HCT116 (cell line): ENCODE results near the gene VGLL2. TPM values are rescaled to one million over a fixed set of nuclear protein-coding genes. Genes with fewer than 3 reads are reported as not detected.

Experiments used
- ATAC-seq: fragments of 200-7000 bp; cut with Tn5 transposase; 2 replicates; pipeline ENCODE4 v1.9.1; 2020; ENCODE audit warnings: mild to moderate bottlenecking, moderate library complexity
- BruUV-seq: library from RNA; stranded (reverse); fragments of 400-500 nt; replicated peaks from 2 replicates; lab custom pipeline; 2021; lab: Mats Ljungman, UMichigan
- CTCF ChIA-PET: fragments of 300-600 bp; sonication (Branson Sonifier 250); formaldehyde crosslinking; loops from one replicate; lab custom pipeline; 2021; ENCODE audit warnings: antibody characterized with exemption; lab: Charles Lee
- POLR2A ChIA-PET: fragments of 300-600, 350-600 bp; sonication (Branson Sonifier 250); formaldehyde crosslinking; loops from one replicate; lab custom pipeline; 2021; ENCODE audit warnings: antibody characterized with exemption; lab: Charles Lee
- RAD21 ChIA-PET, 2 experiments: fragments of 300-600 bp; sonication (Branson Sonifier 250); formaldehyde crosslinking; loops; one replicate each; lab custom pipeline; 2023; ENCODE audit warnings: low total read pairs in 2 of 2; ENCODE audit not compliant: uncharacterized antibody in 2 of 2, unreplicated experiment in 2 of 2, low non-redundant PET in 1 of 2; lab: Charles Lee
- DNase-seq: peaks from one replicate; pipeline ENCODE4 v3.0.0-alpha.2; 2010; ENCODE audit warnings: low read depth, low spot score
- H2AFZ ChIP-seq: fragments of 200-600 bp; shearing (Covaris generic), sonication (generic); 2 replicates; pipeline ENCODE4 v1.6.1; 2017; ENCODE audit warnings: low read depth, mixed run types, mixed read lengths, antibody characterized with exemption, low read length; ENCODE audit not compliant: poor library complexity, severe bottlenecking
- H3K27ac ChIP-seq: 2 replicates; pipeline ENCODE4 v1.5.1; 2012; ENCODE audit warnings: low read depth, low read length
- H3K27me3 ChIP-seq: fragments of 200-600 bp; sonication (generic); 2 replicates; pipeline ENCODE4 v1.6.1; 2016; ENCODE audit warnings: mixed run types, low read length, mixed read lengths; ENCODE audit not compliant: insufficient read depth
- H3K36me3 ChIP-seq, 2 experiments: fragments of 200-500 bp in 1 of 2; fragments of 200-600 bp in 1 of 2; sonication (Bioruptor generic) in 1 of 2; sonication (generic) in 1 of 2; 2 replicates each; pipeline versions ENCODE4 v1.5.1 to v1.6.1; 2014 to 2016; ENCODE audit warnings: low read length in 2 of 2, inconsistent platforms in 1 of 2, mixed read lengths in 1 of 2, mixed run types in 1 of 2; ENCODE audit not compliant: insufficient read depth in 2 of 2, control insufficient read depth in 1 of 2
- H3K4me1 ChIP-seq, 2 experiments: fragments of 200-600 bp in 1 of 2; sonication (generic) in 1 of 2; 2 replicates each; pipeline versions ENCODE4 v1.5.1 to v1.6.1; 2012 to 2017; ENCODE audit warnings: low read length in 2 of 2, inconsistent platforms in 1 of 2, mild to moderate bottlenecking in 1 of 2, mixed read lengths in 1 of 2, mixed run types in 1 of 2, moderate library complexity in 1 of 2; ENCODE audit not compliant: insufficient read depth in 2 of 2, control insufficient read depth in 1 of 2
- H3K4me2 ChIP-seq: fragments of 200-600 bp; sonication (generic); 2 replicates; pipeline ENCODE4 v1.6.1; 2017; ENCODE audit warnings: mixed run types, low read length, mixed read lengths
- H3K4me3 ChIP-seq, 2 experiments: fragments of 200-600 bp in 1 of 2; sonication (generic) in 1 of 2; replicated peaks in 1 of 2; 2 replicates each; pipeline ENCODE4 v1.5.1; 2011 to 2016; ENCODE audit warnings: low read length in 2 of 2, control low read depth in 1 of 2, low read depth in 1 of 2, mild to moderate bottlenecking in 1 of 2, mixed read lengths in 1 of 2, mixed run types in 1 of 2
- H3K79me2 ChIP-seq: fragments of 200-600 bp; sonication (generic); 2 replicates; pipeline ENCODE4 v1.6.1; 2017; ENCODE audit warnings: mild to moderate bottlenecking, mixed run types, low read length, moderate library complexity, mixed read lengths; ENCODE audit not compliant: insufficient read depth
- H3K9ac ChIP-seq: fragments of 200-600 bp; sonication (generic); 2 replicates; pipeline ENCODE4 v1.6.1; 2016; ENCODE audit warnings: low read length, mixed read lengths
- H3K9me2 ChIP-seq: fragments of 200-600 bp; sonication (generic), shearing (Covaris generic); 2 replicates; pipeline ENCODE4 v1.6.1; 2017; ENCODE audit warnings: mixed run types, mild to moderate bottlenecking, moderate library complexity; ENCODE audit not compliant: insufficient read depth
- H3K9me3 ChIP-seq, 2 experiments: fragments of 200-500 bp in 1 of 2; fragments of 200-600 bp in 1 of 2; sonication (Bioruptor generic) in 1 of 2; sonication (generic) in 1 of 2; 2 replicates each; pipeline ENCODE4 v1.6.1; 2014 to 2017; ENCODE audit warnings: low read length in 2 of 2, mixed read lengths in 2 of 2, inconsistent platforms in 1 of 2, low read depth in 1 of 2, mild to moderate bottlenecking in 1 of 2, mixed run types in 1 of 2, moderate library complexity in 1 of 2; ENCODE audit not compliant: control insufficient read depth in 1 of 2, insufficient read depth in 1 of 2
- H4K20me1 ChIP-seq: fragments of 200-600 bp; sonication (generic), shearing (Covaris generic); 2 replicates; pipeline ENCODE4 v1.6.1; 2017; ENCODE audit warnings: mixed run types, mild to moderate bottlenecking, moderate library complexity; ENCODE audit not compliant: insufficient read depth
- ATF3 ChIP-seq: IDR thresholded peaks from 2 replicates; pipeline ENCODE4 v1.6.1; 2012
- CEBPB ChIP-seq: IDR thresholded peaks from 2 replicates; pipeline ENCODE4 v1.6.1; 2012; ENCODE audit warnings: low read depth
- CTCF ChIP-seq, 3 experiments: fragments of 200-600 bp in 1 of 3; sonication (generic) in 1 of 3; IDR thresholded peaks in 2 of 3; conservative IDR thresholded peaks in 1 of 3; 2 replicates each; pipeline ENCODE4 v1.5.1; 2012 to 2017; ENCODE audit warnings: low read depth in 2 of 3, low read length in 2 of 3, antibody characterized with exemption in 1 of 3, borderline replicate concordance in 1 of 3, control low read depth in 1 of 3, mild to moderate bottlenecking in 1 of 3, mixed read lengths in 1 of 3, mixed run types in 1 of 3, moderate library complexity in 1 of 3; ENCODE audit not compliant: insufficient read depth in 1 of 3
- ELF1 ChIP-seq: IDR thresholded peaks from 2 replicates; pipeline ENCODE4 v1.6.1; 2012; ENCODE audit warnings: low read depth, borderline replicate concordance
- RAD21 ChIP-seq: IDR thresholded peaks from 2 replicates; pipeline ENCODE4 v1.6.1; 2012; ENCODE audit warnings: low read depth, mild to moderate bottlenecking
- ZNF274 ChIP-seq: fragments of 200-500 bp; sonication (Bioruptor generic); IDR thresholded peaks from 2 replicates; pipeline ENCODE4 v1.6.1; 2014; ENCODE audit warnings: mild to moderate bottlenecking, low read depth, low read length, inconsistent platforms
- intact Hi-C: fragments of 100-400 bp; cut with micrococcal nuclease; formaldehyde crosslinking; loops from 2 replicates; pipeline ENCODE4 v1.10.0; 2022
- total RNA-seq: library from RNA; stranded (reverse); gene quantifications from one replicate; pipeline ENCODE4 v1.2.1, GENCODE V29; 2021; ENCODE audit not compliant: unreplicated experiment

The VGLL2 gene
- total RNA-seq, 1 experiment from 2014 or later, result not detected

- intact Hi-C loops, result no loop called here
- H3K9me3 ChIP-seq, result no peaks in the 10 kb centered on the region
- no peaks in the 10 kb centered on the region for H3K79me2 ChIP-seq
- H3K36me3 ChIP-seq, result no peaks in the 10 kb centered on the region
- no peak overlapping the region for H3K9ac ChIP-seq
- BruUV-seq, result no TSS peak
- TF ChIP-seq RAD21, result peak; percentile 38; the same call in 1 of the 2 replicates
- TF ChIP-seq ELF1, result no peak
- no peak for TF ChIP-seq ZNF274
- no peak for TF ChIP-seq CEBPB
- no peak for TF ChIP-seq ATF3
- TF ChIP-seq CTCF (IDR thresholded peaks at IDR 0.05 in 2 of 3, conservative IDR thresholded peaks at IDR 0.05 in 1 of 3; ENCODE audit: borderline replicate concordance in 1 of 3, insufficient read depth in 1 of 3, low read depth in 2 of 3, low read length in 2 of 3), result peak in 2 of 3 experiments; percentile 36 to 37; a peak in 4 of 6 replicates
- H3K4me2 ChIP-seq, result no peak overlapping the region
- ChIA-PET CTCF (no interaction called here), POLR2A (no interaction called here), RAD21 (no interaction called here)
- no peaks in the 10 kb centered on the region for H3K4me1 ChIP-seq
- H3K4me3 ChIP-seq, result no peak overlapping the region
- DNase-seq, result no peak
- H4K20me1 ChIP-seq, result no peaks in the 10 kb centered on the region
- no peak overlapping the region for H3K27ac ChIP-seq
- H3K9me2 ChIP-seq, result no peaks in the 10 kb centered on the region
- H2AFZ ChIP-seq, result no peak overlapping the region
- H3K27me3 ChIP-seq, result peaks cover 6% of the 10 kb centered on the region; the same call in 1 of the 2 replicates
- peak; percentile 63 for ATAC-seq
These were observed 2.6 kb downstream of the VGLL2 start for GRCh38 chr6:117267766-117268534.
